Measurements from ENCODE around the gene RALGAPB. TPM values are rescaled to one million over a fixed set of nuclear protein-coding genes. Genes with fewer than 3 reads are reported as not detected.

RALGAPB gene
- total and polyA plus RNA-seq, 3 donors from 2014 or later: 49.9 to 64.7 (median 52.6) TPM

DNA sequence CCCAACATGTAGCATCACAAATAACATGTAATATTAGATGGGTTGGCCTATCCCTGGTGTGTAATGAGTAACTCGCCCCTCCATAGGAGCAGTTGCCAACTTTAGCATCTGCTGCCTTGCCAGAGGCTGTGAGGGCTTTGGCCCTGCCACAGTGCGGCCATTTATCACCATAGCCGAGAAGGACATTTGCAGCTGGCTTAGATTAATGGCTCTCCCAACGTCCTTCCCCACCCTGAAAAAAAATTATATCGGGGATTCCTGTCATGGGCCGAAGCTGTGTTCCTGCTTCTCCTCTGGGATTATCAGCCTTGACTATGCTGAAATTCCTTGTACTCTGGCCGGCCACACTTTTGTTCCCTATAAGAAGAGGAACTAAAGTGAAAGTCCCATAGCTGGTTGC lies 100.8 kb downstream of the RALGAPB start:
- intact Hi-C loops (cut with DNase I; ENCODE audit: low total_unique reads): no loop called here
- no peak for DNase-seq
- WGBS, 2 donors: 71 to 78% methylated on average over 7 of the region's 7 CpGs
- TF ChIP-seq, protein P1, sequence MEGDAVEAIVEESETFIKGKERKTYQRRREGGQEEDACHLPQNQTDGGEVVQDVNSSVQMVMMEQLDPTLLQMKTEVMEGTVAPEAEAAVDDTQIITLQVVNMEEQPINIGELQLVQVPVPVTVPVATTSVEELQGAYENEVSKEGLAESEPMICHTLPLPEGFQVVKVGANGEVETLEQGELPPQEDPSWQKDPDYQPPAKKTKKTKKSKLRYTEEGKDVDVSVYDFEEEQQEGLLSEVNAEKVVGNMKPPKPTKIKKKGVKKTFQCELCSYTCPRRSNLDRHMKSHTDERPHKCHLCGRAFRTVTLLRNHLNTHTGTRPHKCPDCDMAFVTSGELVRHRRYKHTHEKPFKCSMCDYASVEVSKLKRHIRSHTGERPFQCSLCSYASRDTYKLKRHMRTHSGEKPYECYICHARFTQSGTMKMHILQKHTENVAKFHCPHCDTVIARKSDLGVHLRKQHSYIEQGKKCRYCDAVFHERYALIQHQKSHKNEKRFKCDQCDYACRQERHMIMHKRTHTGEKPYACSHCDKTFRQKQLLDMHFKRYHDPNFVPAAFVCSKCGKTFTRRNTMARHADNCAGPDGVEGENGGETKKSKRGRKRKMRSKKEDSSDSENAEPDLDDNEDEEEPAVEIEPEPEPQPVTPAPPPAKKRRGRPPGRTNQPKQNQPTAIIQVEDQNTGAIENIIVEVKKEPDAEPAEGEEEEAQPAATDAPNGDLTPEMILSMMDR (IDR thresholded peaks at IDR 0.05): no peak
- H3K27ac ChIP-seq: no peak overlapping the region
- peaks cover 3% of the 10 kb centered on the region for H3K36me3 ChIP-seq (ENCODE audit: low read depth, missing control alignments)
- no peaks in the 10 kb centered on the region for H3K27me3 ChIP-seq
- no peak overlapping the region for H3K4me3 ChIP-seq
- no peaks in the 10 kb centered on the region for H3K4me1 ChIP-seq
- H3K9me3 ChIP-seq: no peaks in the 10 kb centered on the region

DNA sequence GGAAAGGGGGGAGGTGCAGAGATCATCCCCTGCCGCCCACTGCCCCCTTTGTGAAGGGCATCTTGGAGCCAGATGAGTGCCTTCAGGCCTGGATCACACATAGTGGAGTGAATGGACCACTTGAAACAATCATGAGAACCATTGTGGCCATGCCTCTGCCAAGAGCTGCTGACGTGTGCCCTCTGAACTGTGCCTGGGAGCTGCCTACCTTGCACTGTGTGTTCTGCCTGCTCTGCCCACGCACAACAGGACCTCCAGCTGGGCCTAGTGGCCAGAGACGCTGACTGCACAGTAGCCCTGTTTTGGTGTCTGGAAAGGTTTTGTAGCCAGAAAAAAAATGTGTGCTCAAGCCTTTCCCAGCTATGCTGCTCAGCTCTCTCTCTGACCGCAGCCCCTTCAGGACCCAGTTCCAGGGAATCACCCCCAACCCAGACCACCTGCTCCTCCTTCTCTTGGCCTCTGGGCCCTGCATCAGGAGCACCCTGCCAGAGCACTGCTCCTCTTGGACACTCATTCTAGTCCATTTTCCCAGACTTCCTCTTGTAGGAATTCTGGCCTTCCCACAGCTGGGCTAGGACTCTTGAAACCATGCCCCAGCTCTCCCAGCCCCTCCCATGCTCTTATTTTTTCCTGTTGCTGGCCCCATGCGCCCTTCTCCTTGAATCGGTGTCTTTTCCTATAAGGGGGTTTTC lies 106.7 kb downstream of the RALGAPB start:
- DNase-seq: no peak
- Histone ChIP-seq H3K36me3 (ENCODE audit: low read depth, missing control alignments) (peaks cover 3% of the 10 kb centered on the region), H3K27me3 (no peaks in the 10 kb centered on the region), H3K27ac (no peak overlapping the region), H3K4me3 (no peak overlapping the region), H3K9me3 (no peaks in the 10 kb centered on the region), H3K4me1 (peaks cover 5% of the 10 kb centered on the region)
- no peak for TF ChIP-seq POLR2A (IDR thresholded peaks at IDR 0.05)
- TF ChIP-seq, protein P1 (IDR thresholded peaks at IDR 0.05): no peak
- 44 to 61% methylated on average over 6 to 7 of the region's 7 CpGs for WGBS, 2 donors
- intact Hi-C loops (cut with DNase I; ENCODE audit: low total_unique reads): no loop called here

DNA sequence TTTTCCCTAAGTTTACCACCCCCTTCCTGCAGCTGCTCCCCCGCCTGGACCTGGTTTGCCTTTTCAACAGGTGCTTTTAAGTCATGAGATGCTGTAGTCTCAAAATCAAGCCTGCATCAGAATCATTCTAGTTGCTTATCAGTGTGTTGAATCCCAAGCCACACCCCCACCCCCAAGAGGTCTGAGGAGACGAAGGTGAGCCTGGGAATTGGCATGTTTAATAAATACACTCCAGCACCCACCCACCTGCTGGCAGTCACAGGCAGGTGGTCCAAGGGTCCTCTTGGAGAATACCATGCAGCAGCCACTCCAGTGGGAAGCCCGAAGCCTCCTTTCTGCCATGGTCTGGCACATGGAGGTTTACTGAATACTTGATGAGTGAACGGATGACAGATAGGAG lies 107.3 kb downstream of the RALGAPB start:
- Histone ChIP-seq H3K4me3 (no peak overlapping the region), H3K36me3 (ENCODE audit: low read depth, missing control alignments) (peaks cover 3% of the 10 kb centered on the region), H3K4me1 (peaks cover 5% of the 10 kb centered on the region), H3K9me3 (no peaks in the 10 kb centered on the region), H3K27ac (no peak overlapping the region), H3K27me3 (no peaks in the 10 kb centered on the region)
- TF ChIP-seq, protein P1 (IDR thresholded peaks at IDR 0.05): no peak
- no peak for TF ChIP-seq POLR2A (IDR thresholded peaks at IDR 0.05)
- 82 to 88% methylated on average over 4 of the region's 4 CpGs for WGBS, 2 donors
- no peak for DNase-seq
- intact Hi-C loops (cut with DNase I; ENCODE audit: low total_unique reads): no loop called here

DNA sequence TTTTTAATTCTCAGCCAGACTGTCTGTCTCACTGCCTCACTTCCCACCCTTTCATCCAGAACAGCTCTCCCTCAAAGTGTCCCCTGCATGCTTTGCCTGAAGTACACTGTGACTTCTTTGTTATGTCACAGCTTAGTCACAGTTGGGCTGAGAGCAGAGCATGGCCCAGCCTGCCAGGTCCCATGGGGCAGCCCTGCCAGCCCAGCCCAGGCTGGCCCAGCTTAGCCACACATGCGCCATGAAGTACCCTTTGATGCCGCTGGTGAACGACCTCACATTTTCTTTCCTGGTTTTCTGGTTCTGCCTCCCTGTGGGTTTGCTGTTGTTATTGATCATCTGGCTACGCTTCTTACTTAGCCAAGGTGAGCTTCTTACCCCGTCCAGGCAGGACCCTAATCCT lies 108.4 kb downstream of the RALGAPB start, which contains the start of gene ADIG:
Gene ADIG (plus strand): TSS at position 185 of the 400 bp plus-strand sequence. CDS start 54 bp downstream, at position 239.
- H3K36me3 ChIP-seq (ENCODE audit: low read depth, missing control alignments): no peaks in the 10 kb centered on the region
- no peak for DNase-seq
- H3K27ac ChIP-seq: no peak within 1 kb of the TSS
- intact Hi-C loops (cut with DNase I; ENCODE audit: low total_unique reads): no loop called here
- H3K27me3 ChIP-seq: no peaks in the 10 kb centered on the region
- peaks cover 5% of the 10 kb centered on the region for H3K4me1 ChIP-seq
- no peaks in the 10 kb centered on the region for H3K9me3 ChIP-seq
- TF ChIP-seq, protein P1 (IDR thresholded peaks at IDR 0.05): no peak
- no peak for TF ChIP-seq POLR2A (IDR thresholded peaks at IDR 0.05)
- no peak within 1 kb of the TSS for H3K4me3 ChIP-seq
- WGBS, 2 donors: 68 to 73% methylated on average over 5 of the region's 5 CpGs

DNA sequence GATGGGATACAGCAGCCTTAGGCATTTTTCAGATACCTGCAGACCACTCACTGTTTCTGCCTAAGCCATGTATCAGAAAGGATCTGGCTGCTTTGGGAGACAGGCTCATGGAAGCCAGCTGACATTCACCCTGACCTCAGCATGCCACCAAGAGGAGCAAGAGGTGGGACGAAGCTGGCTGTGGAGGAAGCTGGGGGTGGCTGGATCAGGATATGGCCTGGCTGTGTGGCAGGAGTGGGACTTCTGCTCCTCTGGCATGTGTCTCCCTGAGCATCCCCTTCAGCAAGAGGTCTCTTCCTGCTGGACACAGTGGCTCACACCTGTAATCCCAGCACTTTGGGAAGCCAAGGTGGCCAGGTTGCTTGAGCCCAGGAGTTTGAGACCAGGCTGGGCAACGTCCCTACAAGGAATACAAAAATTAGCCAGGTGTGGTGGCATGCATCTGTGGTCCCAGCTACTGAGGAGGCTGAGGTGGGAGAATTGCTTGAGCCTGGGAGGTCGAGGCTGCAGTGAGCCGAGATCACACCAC lies 109.3 kb downstream of the RALGAPB start:
- no peaks in the 10 kb centered on the region for H3K36me3 ChIP-seq (ENCODE audit: low read depth, missing control alignments)
- no peak for DNase-seq
- intact Hi-C loops (cut with DNase I; ENCODE audit: low total_unique reads): no loop called here
- no peaks in the 10 kb centered on the region for H3K9me3 ChIP-seq
- TF ChIP-seq, protein P1 (IDR thresholded peaks at IDR 0.05): no peak
- TF ChIP-seq POLR2A (IDR thresholded peaks at IDR 0.05): no peak
- no peak overlapping the region for H3K27ac ChIP-seq
- H3K4me1 ChIP-seq: peaks cover 5% of the 10 kb centered on the region
- 65 to 72% methylated on average over 4 of the region's 4 CpGs for WGBS, 2 donors
- no peak overlapping the region for H3K4me3 ChIP-seq
- H3K27me3 ChIP-seq: no peaks in the 10 kb centered on the region

Data from testis (tissue), 3 donors.